ENCODE results near the gene SLC7A1. TPM values are rescaled to one million over a fixed set of nuclear protein-coding genes. Genes with fewer than 3 reads are reported as not detected.

The SLC7A1 gene
- polyA plus RNA-seq, 3 donors: 0.89 to 2.2 (median 0.92) TPM

- Mint-ChIP-seq H3K36me3 (peaks cover 58 to 63% of the 10 kb centered on the region in 2 donors), H3K9me3 (no peaks in the 10 kb centered on the region), H3K4me3 (no peak overlapping the region), H3K27ac (peak overlapping the region in 1 of 7 donors; percentile 20), H3K27me3 (ENCODE audit: low read depth in 3 of 3) (no peaks in the 10 kb centered on the region), H3K4me1 (no peaks in the 10 kb centered on the region)
- Histone ChIP-seq H3K79me2 (ENCODE audit: insufficient read depth, low read length) (peaks cover 13% of the 10 kb centered on the region), H3K4me2 (replicated peaks; ENCODE audit: extremely low read depth, low read length, poor library complexity, severe bottlenecking) (no peak overlapping the region), H4K20me1 (ENCODE audit: insufficient read depth, low read length) (no peaks in the 10 kb centered on the region), H3K27ac (ENCODE audit: low read depth in 1 of 2, low read length in 2 of 2) (no peak overlapping the region), H3K9me3 (replicated peaks in 1 of 2; ENCODE audit: control insufficient read depth in 1 of 2, insufficient read depth in 1 of 2, low read length in 2 of 2) (no peaks in the 10 kb centered on the region), H2AFZ (ENCODE audit: insufficient read depth, low read depth, low read length, poor library complexity, severe bottlenecking) (no peak overlapping the region), H3K4me1 (ENCODE audit: control insufficient read depth in 1 of 2, insufficient read depth in 2 of 2, low read length in 2 of 2) (no peaks in the 10 kb centered on the region), H3K4me3 (replicated peaks in 1 of 3; ENCODE audit: low read depth in 2 of 3, low read length in 3 of 3) (no peak overlapping the region), H3K9ac (ENCODE audit: insufficient read depth, low read length, poor library complexity, severe bottlenecking) (no peak overlapping the region), H3K27me3 (ENCODE audit: control insufficient read depth in 2 of 2, insufficient read depth in 2 of 2, low read length in 2 of 2) (no peaks in the 10 kb centered on the region), H3K36me3 (replicated peaks in 1 of 2; ENCODE audit: control insufficient read depth in 1 of 2, insufficient read depth in 2 of 2, low read length in 2 of 2) (peaks cover 27 to 66% of the 10 kb centered on the region in 2 donors)
- 95% methylated on average over 7 of the region's 7 CpGs for WGBS (ENCODE audit: insufficient coverage)
- intact Hi-C loops (cut with micrococcal nuclease): no loop called here
- DNase-seq: no peak
- no peak for TF ChIP-seq CTCF (IDR thresholded peaks at IDR 0.05)
These were observed 46.8 kb downstream of the SLC7A1 start for GRCh38 chr13:29548722-29549121.

GRCh38 chr13:29547153-29547552 is 48.3 kb downstream of the SLC7A1 start:
- intact Hi-C loops (cut with micrococcal nuclease): no loop called here
- no peak overlapping the region for H3K4me3 ChIP-seq (replicated peaks in 1 of 3; ENCODE audit: low read depth in 2 of 3, low read length in 3 of 3)
- no peaks in the 10 kb centered on the region for H4K20me1 ChIP-seq (ENCODE audit: insufficient read depth, low read length)
- no peak for TF ChIP-seq CTCF (IDR thresholded peaks at IDR 0.05)
- no CpG with 5 or more reads among the region's 7 CpGs for WGBS (ENCODE audit: insufficient coverage)
- Mint-ChIP-seq H3K4me3 (no peak overlapping the region), H3K27me3 (ENCODE audit: low read depth in 3 of 3) (no peaks in the 10 kb centered on the region), H3K4me1 (no peaks in the 10 kb centered on the region), H3K9me3 (no peaks in the 10 kb centered on the region), H3K27ac (no peak overlapping the region), H3K36me3 (peaks cover 48 to 51% of the 10 kb centered on the region in 2 donors)
- H3K4me2 ChIP-seq (replicated peaks; ENCODE audit: extremely low read depth, low read length, poor library complexity, severe bottlenecking): no peak overlapping the region
- no peaks in the 10 kb centered on the region for H3K4me1 ChIP-seq (ENCODE audit: control insufficient read depth in 1 of 2, insufficient read depth in 2 of 2, low read length in 2 of 2)
- H3K79me2 ChIP-seq (ENCODE audit: insufficient read depth, low read length): peaks cover 26% of the 10 kb centered on the region
- H3K9me3 ChIP-seq (replicated peaks in 1 of 2; ENCODE audit: control insufficient read depth in 1 of 2, insufficient read depth in 1 of 2, low read length in 2 of 2): no peaks in the 10 kb centered on the region
- H3K9ac ChIP-seq (ENCODE audit: insufficient read depth, low read length, poor library complexity, severe bottlenecking): no peak overlapping the region
- peaks cover 21 to 51% of the 10 kb centered on the region in 2 donors for H3K36me3 ChIP-seq (replicated peaks in 1 of 2; ENCODE audit: control insufficient read depth in 1 of 2, insufficient read depth in 2 of 2, low read length in 2 of 2)
- DNase-seq: no peak
- H3K27me3 ChIP-seq (ENCODE audit: control insufficient read depth in 2 of 2, insufficient read depth in 2 of 2, low read length in 2 of 2): no peaks in the 10 kb centered on the region
- H3K27ac ChIP-seq (ENCODE audit: low read depth in 1 of 2, low read length in 2 of 2): no peak overlapping the region
- H2AFZ ChIP-seq (ENCODE audit: insufficient read depth, low read depth, low read length, poor library complexity, severe bottlenecking): no peak overlapping the region

All from CD14-positive monocyte (primary cell).